B cell (primary cell): ENCODE results near the gene MAGEB17. TPM values are rescaled to one million over a fixed set of nuclear protein-coding genes. Genes with fewer than 3 reads are reported as not detected.

Experiments used
- ATAC-seq: fragments of 200-7000 bp; cut with Tn5 transposase; one replicate; pipeline ENCODE4 v1.10.0; 2021; ENCODE audit warnings: low read depth, mild to moderate bottlenecking, moderate number of reproducible peaks, moderate library complexity
- CTCF ChIA-PET: fragments of 350-600 bp; sonication (Branson Sonifier 250); formaldehyde crosslinking; loops from one replicate; lab custom pipeline; 2021; ENCODE audit warnings: antibody characterized with exemption, inconsistent platforms; lab: Charles Lee
- POLR2A ChIA-PET: fragments of 350-600 bp; sonication (Branson Sonifier 250); formaldehyde crosslinking; loops from one replicate; lab custom pipeline; 2021; ENCODE audit warnings: antibody characterized with exemption; lab: Charles Lee
- DNase-seq: peaks from one replicate; pipeline ENCODE4 v3.0.0; 2013
- H2AFZ ChIP-seq: 2 replicates; pipeline ENCODE4 v1.6.1; 2012; ENCODE audit warnings: mild to moderate bottlenecking, low read depth, low read length; ENCODE audit not compliant: insufficient read depth, poor library complexity, severe bottlenecking
- H3K27ac ChIP-seq, 2 donors: 1 replicate in 1 of 2; 2 replicates in 1 of 2; pipeline ENCODE4 v1.5.1; 2012 to 2013; ENCODE audit warnings: low read length in 2 of 2, mild to moderate bottlenecking in 2 of 2, moderate library complexity in 1 of 2
- H3K27me3 ChIP-seq, 4 experiments: fragments of 200-600 bp in 1 of 4; sonication (generic) in 1 of 4; replicated peaks in 1 of 4; 1 replicate in 2 of 4; 2 replicates in 2 of 4; pipeline versions ENCODE4 v1.6.1 to v1.7.0; 2013 to 2016; ENCODE audit warnings: low read length in 3 of 4, mild to moderate bottlenecking in 2 of 4, mixed read lengths in 1 of 4, moderate library complexity in 1 of 4; ENCODE audit not compliant: insufficient read depth in 4 of 4, control insufficient read depth in 3 of 4; ENCODE audit errors: control extremely low read depth in 1 of 4
- H3K36me3 ChIP-seq, 2 experiments: replicated peaks in 1 of 2; 1 replicate in 1 of 2; 2 replicates in 1 of 2; pipeline versions ENCODE4 v1.6.1 to v1.7.1; 2013; ENCODE audit warnings: low read length in 1 of 2; ENCODE audit not compliant: insufficient read depth in 2 of 2, control insufficient read depth in 1 of 2; ENCODE audit errors: control extremely low read depth in 1 of 2, extremely low read depth in 1 of 2
- H3K4me1 ChIP-seq, 2 donors: fragments of 200-600 bp in 1 of 2; sonication (generic) in 1 of 2; 1 replicate in 1 of 2; 2 replicates in 1 of 2; pipeline versions ENCODE4 v1.5.1 to v1.6.1; 2013 to 2017; ENCODE audit warnings: low read length in 2 of 2; ENCODE audit not compliant: control insufficient read depth in 2 of 2, insufficient read depth in 2 of 2
- H3K4me2 ChIP-seq: replicated peaks from 2 replicates; pipeline ENCODE3; 2012; ENCODE audit warnings: mild to moderate bottlenecking, low read depth, low read length; ENCODE audit not compliant: poor library complexity, severe bottlenecking
- H3K4me3 ChIP-seq, 5 experiments: fragments of 200-600 bp in 1 of 5; sonication (generic) in 1 of 5; 1 replicate in 3 of 5; 2 replicates in 2 of 5; pipeline versions ENCODE4 v1.5.1 to v1.7.0; 2011 to 2016; ENCODE audit warnings: low read length in 4 of 5, mild to moderate bottlenecking in 4 of 5, low read depth in 2 of 5, control low read depth in 1 of 5, moderate library complexity in 1 of 5; ENCODE audit not compliant: insufficient read depth in 1 of 5; ENCODE audit errors: control extremely low read depth in 1 of 5, extremely low read depth in 1 of 5
- H3K79me2 ChIP-seq: fragments of 200-600 bp; sonication (generic); one replicate; pipeline ENCODE4 v1.6.0; 2016; ENCODE audit warnings: low read length; ENCODE audit not compliant: control insufficient read depth, insufficient read depth
- H3K9ac ChIP-seq: fragments of 200-600 bp; sonication (generic); 2 replicates; pipeline ENCODE4 v1.6.1; 2017; ENCODE audit warnings: mild to moderate bottlenecking, low read length, moderate library complexity
- H3K9me3 ChIP-seq, 3 donors: one replicate each; pipeline versions ENCODE4 v1.6.1 to v1.7.1; 2013; ENCODE audit warnings: low read length in 2 of 3; ENCODE audit not compliant: control insufficient read depth in 2 of 3, insufficient read depth in 1 of 3; ENCODE audit errors: control extremely low read depth in 1 of 3
- H4K20me1 ChIP-seq: 2 replicates; pipeline ENCODE4 v1.6.0; 2012; ENCODE audit warnings: mild to moderate bottlenecking, low read length; ENCODE audit not compliant: insufficient read depth, control insufficient read depth, poor library complexity, severe bottlenecking
- H3K27ac Mint-ChIP-seq: one replicate; pipeline ENCODE4 v1.8.0; 2021; ENCODE audit warnings: mixed read lengths
- H3K27me3 Mint-ChIP-seq: one replicate; pipeline ENCODE4 v1.8.0; 2021; ENCODE audit warnings: mixed read lengths
- H3K4me1 Mint-ChIP-seq: one replicate; pipeline ENCODE4 v1.8.0; 2021; ENCODE audit warnings: mixed read lengths
- H3K4me3 Mint-ChIP-seq: one replicate; pipeline ENCODE4 v1.8.0; 2021; ENCODE audit warnings: mixed read lengths
- H3K9me3 Mint-ChIP-seq: one replicate; pipeline ENCODE4 v1.8.0; 2022; ENCODE audit warnings: mixed read lengths; ENCODE audit not compliant: insufficient read depth
- EZH2 ChIP-seq: IDR thresholded peaks from 2 replicates; pipeline ENCODE4 v1.6.1; 2012; ENCODE audit warnings: borderline replicate concordance, low read depth, mild to moderate bottlenecking, moderate library complexity, low read length; ENCODE audit not compliant: insufficient read depth, poor library complexity, severe bottlenecking
- WGBS: methylation state at CpG from one replicate; pipeline ENCODE4 v1.1.5; 2013; ENCODE audit warnings: missing lambda C conversion rate; ENCODE audit not compliant: insufficient coverage; 5-methylcytosine and 5-hydroxymethylcytosine counted together
- intact Hi-C: fragments of 100-400 bp; cut with micrococcal nuclease; formaldehyde crosslinking; loops from one replicate; pipeline ENCODE4 v1.10.0; 2022
- polyA plus RNA-seq: library from polyadenylated mRNA; depleted of rRNA; stranded (reverse); fragments of >200 nt; gene quantifications from 2 replicates; pipeline ENCODE4 v1.2.3, GENCODE V29; 2012
- total RNA-seq, 2 donors: library from RNA; stranded (reverse); fragments of 120-200 nt in 1 of 2; gene quantifications; 1 replicate in 1 of 2; 2 replicates in 1 of 2; pipeline versions ENCODE4 v1.2.3 to v1.2.4, GENCODE V29; 2013 to 2022
- TF ChIP-seq, protein P1 (sequence below): fragments of 200-600 bp; IDR thresholded peaks from one replicate; pipeline ENCODE4 v1.8.0; 2022; ENCODE audit warnings: antibody characterized with exemption, mild to moderate bottlenecking

MAGEB17 gene
- total and polyA plus RNA-seq, 2 donors (not counting 1 experiment from before 2014, with no cell fraction given): 0.16 TPM; not detected in 1

DNA sequence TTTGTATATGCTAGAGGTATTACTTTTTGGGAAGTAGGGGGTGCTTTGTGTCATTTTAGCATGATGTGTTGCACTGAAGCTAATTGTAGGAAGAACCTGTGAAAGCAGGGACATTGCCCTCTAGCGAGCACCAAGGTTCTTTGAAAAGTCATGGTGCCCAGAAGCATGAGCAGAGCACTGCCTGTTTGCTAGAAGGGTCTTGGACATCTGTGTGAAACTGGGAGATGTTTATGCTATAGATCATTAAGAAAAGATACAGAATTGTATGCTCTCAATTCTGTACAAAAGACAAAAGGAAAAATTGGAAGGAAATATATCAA lies 29.2 kb upstream of the MAGEB17 start:
- no peaks in the 10 kb centered on the region for H3K9me3 Mint-ChIP-seq
- Histone ChIP-seq H3K9me3 (no peaks in the 10 kb centered on the region), H3K4me2 (no peak overlapping the region), H3K27me3 (peaks cover 0 to 2% (median 0%) of the 10 kb centered on the region in 4 experiments), H3K4me1 (peaks cover 13% of the 10 kb centered on the region in 2 donors), H4K20me1 (no peaks in the 10 kb centered on the region), H3K36me3 (no peaks in the 10 kb centered on the region), H3K79me2 (no peaks in the 10 kb centered on the region), H3K4me3 (no peak overlapping the region), H3K27ac (no peak overlapping the region), H2AFZ (no peak overlapping the region), H3K9ac (no peak overlapping the region)
- TF ChIP-seq EZH2: no peak
- TF ChIP-seq, protein P1, sequence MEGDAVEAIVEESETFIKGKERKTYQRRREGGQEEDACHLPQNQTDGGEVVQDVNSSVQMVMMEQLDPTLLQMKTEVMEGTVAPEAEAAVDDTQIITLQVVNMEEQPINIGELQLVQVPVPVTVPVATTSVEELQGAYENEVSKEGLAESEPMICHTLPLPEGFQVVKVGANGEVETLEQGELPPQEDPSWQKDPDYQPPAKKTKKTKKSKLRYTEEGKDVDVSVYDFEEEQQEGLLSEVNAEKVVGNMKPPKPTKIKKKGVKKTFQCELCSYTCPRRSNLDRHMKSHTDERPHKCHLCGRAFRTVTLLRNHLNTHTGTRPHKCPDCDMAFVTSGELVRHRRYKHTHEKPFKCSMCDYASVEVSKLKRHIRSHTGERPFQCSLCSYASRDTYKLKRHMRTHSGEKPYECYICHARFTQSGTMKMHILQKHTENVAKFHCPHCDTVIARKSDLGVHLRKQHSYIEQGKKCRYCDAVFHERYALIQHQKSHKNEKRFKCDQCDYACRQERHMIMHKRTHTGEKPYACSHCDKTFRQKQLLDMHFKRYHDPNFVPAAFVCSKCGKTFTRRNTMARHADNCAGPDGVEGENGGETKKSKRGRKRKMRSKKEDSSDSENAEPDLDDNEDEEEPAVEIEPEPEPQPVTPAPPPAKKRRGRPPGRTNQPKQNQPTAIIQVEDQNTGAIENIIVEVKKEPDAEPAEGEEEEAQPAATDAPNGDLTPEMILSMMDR: no peak
- WGBS: no CpG with 5 or more reads among the region's 1 CpG
- peaks cover 5% of the 10 kb centered on the region for H3K27me3 Mint-ChIP-seq
- H3K4me1 Mint-ChIP-seq: peaks cover 10% of the 10 kb centered on the region
- POLR2A ChIA-PET: no interaction called here
- H3K27ac Mint-ChIP-seq: peak overlapping the region; percentile 1
- intact Hi-C loops: no loop called here
- H3K4me3 Mint-ChIP-seq: no peak overlapping the region
- DNase-seq: peak; percentile 32
- ATAC-seq: peak; percentile 28
- CTCF ChIA-PET: interaction anchor here (0.7 to 2.6 kb wide), 6 partner anchors 12 to 322 kb away, joined by 3 to 16 read pairs (median 4); partner anchors contain the start of genes AP1S2 and GRPR

DNA sequence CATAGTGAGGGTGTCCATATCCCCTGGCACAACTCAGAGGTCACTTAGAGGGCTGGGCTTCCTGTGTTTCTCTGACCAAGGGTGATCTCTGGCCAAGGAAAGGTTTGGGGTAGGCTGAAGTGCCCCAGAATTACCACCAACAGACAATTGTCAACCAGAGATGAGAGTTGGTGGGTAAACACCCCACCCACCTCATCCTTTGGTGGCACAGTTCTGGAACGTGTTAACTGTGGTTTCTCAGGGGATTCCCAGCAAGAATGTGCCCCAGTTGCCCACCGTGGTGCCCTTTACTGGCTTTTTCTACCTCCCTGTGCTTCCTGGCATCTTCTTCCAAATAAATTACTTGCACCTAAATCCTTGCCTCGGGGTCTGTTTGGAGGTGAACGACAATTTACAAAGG lies 26.8 kb upstream of the MAGEB17 start:
- Mint-ChIP-seq H3K4me3 (no peak overlapping the region), H3K27ac (no peak overlapping the region), H3K27me3 (peaks cover 10% of the 10 kb centered on the region), H3K9me3 (no peaks in the 10 kb centered on the region), H3K4me1 (peaks cover 10% of the 10 kb centered on the region)
- POLR2A ChIA-PET: no interaction called here
- WGBS: 33% methylated on average over 2 of the region's 4 CpGs
- no peaks in the 10 kb centered on the region for H4K20me1 ChIP-seq
- TF ChIP-seq, protein P1: no peak
- no peak for TF ChIP-seq EZH2
- ATAC-seq (no peak), DNase-seq (no peak)
- no peaks in the 10 kb centered on the region for H3K36me3 ChIP-seq
- H3K4me3 ChIP-seq: no peak overlapping the region
- H3K27ac ChIP-seq: no peak overlapping the region
- H2AFZ ChIP-seq: no peak overlapping the region
- CTCF ChIA-PET: no interaction called here
- no peak overlapping the region for H3K4me2 ChIP-seq
- peaks cover 0 to 2% (median 0%) of the 10 kb centered on the region in 4 experiments for H3K27me3 ChIP-seq
- no peaks in the 10 kb centered on the region for H3K9me3 ChIP-seq
- H3K9ac ChIP-seq: no peak overlapping the region
- no peaks in the 10 kb centered on the region for H3K79me2 ChIP-seq
- intact Hi-C loops: no loop called here
- peaks cover 13% of the 10 kb centered on the region in 2 donors for H3K4me1 ChIP-seq
